K562 (cell line): ENCODE data around the gene HTR3C. TPM values are rescaled to one million over a fixed set of nuclear protein-coding genes. Genes with fewer than 3 reads are reported as not detected.

Source experiments
- ARNT ChIP-seq, 2 experiments: fragments of 450-650 bp; IDR thresholded peaks; 2 replicates each; pipeline ENCODE4 v1.6.1; 2016; ENCODE audit warnings: mild to moderate bottlenecking in 1 of 2
- CAMTA2 ChIP-seq: fragments of 250-450 bp; sonication (Bioruptor Pico); conservative IDR thresholded peaks from 2 replicates; pipeline ENCODE4 v1.5.1; 2022
- CREM ChIP-seq: IDR thresholded peaks from 2 replicates; pipeline ENCODE4 v1.6.1; 2014; ENCODE audit warnings: antibody characterized with exemption, low read depth
- HMG20A ChIP-seq: fragments of 450-650 bp; formaldehyde crosslinking; conservative IDR thresholded peaks from 2 replicates; pipeline ENCODE4 v1.4.0; 2020; ENCODE audit warnings: mild to moderate bottlenecking, mixed read lengths
- KLF13 ChIP-seq: fragments of 450-650 bp; IDR thresholded peaks from 2 replicates; pipeline ENCODE4 v1.6.1; 2016; ENCODE audit warnings: missing genetic modification characterization, low read depth, mild to moderate bottlenecking, missing compliant biosample characterization, moderate library complexity, borderline replicate concordance
- PATZ1 ChIP-seq: fragments of 250-450 bp; sonication (Bioruptor Pico); IDR thresholded peaks from 2 replicates; pipeline ENCODE4 v1.5.0; 2020; ENCODE audit warnings: mild to moderate bottlenecking, borderline replicate concordance
- PBX2 ChIP-seq, 2 experiments: IDR thresholded peaks in 1 of 2; conservative IDR thresholded peaks in 1 of 2; 2 replicates each; pipeline ENCODE4 v1.6.1; 2016; ENCODE audit warnings: low read depth in 2 of 2, mild to moderate bottlenecking in 1 of 2, missing compliant biosample characterization in 1 of 2, missing genetic modification characterization in 1 of 2, moderate library complexity in 1 of 2
- PURB ChIP-seq: sonication (generic); formaldehyde crosslinking; IDR thresholded peaks from 2 replicates; pipeline ENCODE4 v1.9.0; 2021; ENCODE audit warnings: low read depth, mild to moderate bottlenecking, missing genetic modification reagents
- RBM22 ChIP-seq: fragments of 200-400 bp; formaldehyde crosslinking; IDR thresholded peaks from 2 replicates; pipeline ENCODE4 v1.6.1; 2018; ENCODE audit warnings: low read length, low read depth; ENCODE audit not compliant: poor library complexity, severe bottlenecking
- REST ChIP-seq, 2 experiments: fragments of 450-650 bp; formaldehyde crosslinking in 1 of 2; IDR thresholded peaks; 2 replicates each; pipeline versions ENCODE4 v1.4.0 to v1.6.1; 2014 to 2020; ENCODE audit warnings: mild to moderate bottlenecking in 2 of 2, borderline replicate concordance in 1 of 2, low read depth in 1 of 2
- SMARCA4 ChIP-seq: fragments of 450-650 bp; IDR thresholded peaks from 2 replicates; pipeline ENCODE4 v1.6.1; 2016
- SMARCB1 ChIP-seq: IDR thresholded peaks from 2 replicates; pipeline ENCODE4 v1.6.1; 2011; ENCODE audit warnings: improper control_type of control experiment, low read depth; ENCODE audit not compliant: insufficient read length
- TAL1 ChIP-seq: fragments of 450-650 bp; IDR thresholded peaks from 2 replicates; pipeline ENCODE4 v1.6.1; 2016; ENCODE audit warnings: mild to moderate bottlenecking
- ZNF668 ChIP-seq: fragments of 250-450 bp; sonication (Bioruptor Pico); IDR thresholded peaks from 2 replicates; pipeline ENCODE4 v1.8.0; 2022; ENCODE audit warnings: mild to moderate bottlenecking, inconsistent platforms
- polyA plus RNA-seq, 8 experiments: library from polyadenylated mRNA; depleted of rRNA in 4 of 8; stranded (reverse) in 5 of 8; unstranded in 3 of 8; fragments of >200 nt; fragmentation: Nextera tagmentation in 2 of 8; fragmentation: Illumina TruSeq in 1 of 8; extraction: Ambion mirVana in 2 of 8; extraction: Trizol in 1 of 8; gene quantifications; 2 replicates each; pipeline versions ENCODE4 v1.2.1 to v1.2.3, GENCODE V29; 2011 to 2014; ENCODE audit warnings: inconsistent platforms in 1 of 8, missing spikeins in 1 of 8
- total RNA-seq, 7 experiments: library from RNA; depleted of rRNA in 6 of 7; stranded (reverse); fragments of >200 nt in 6 of 7; fragmentation: Illumina TruSeq in 2 of 7; extraction: Trizol in 2 of 7; gene quantifications; 2 replicates each; pipeline versions ENCODE4 v1.2.1 to v1.2.3, GENCODE V29; 2011 to 2021; ENCODE audit warnings: low replicate concordance in 1 of 7

The HTR3C gene
- total and polyA plus RNA-seq, 9 of the 15 experiments (the other 6 are each of a cell fraction or from before 2014, with no cell fraction given), result 0.04 to 0.06 TPM; not detected in 7

DNA sequence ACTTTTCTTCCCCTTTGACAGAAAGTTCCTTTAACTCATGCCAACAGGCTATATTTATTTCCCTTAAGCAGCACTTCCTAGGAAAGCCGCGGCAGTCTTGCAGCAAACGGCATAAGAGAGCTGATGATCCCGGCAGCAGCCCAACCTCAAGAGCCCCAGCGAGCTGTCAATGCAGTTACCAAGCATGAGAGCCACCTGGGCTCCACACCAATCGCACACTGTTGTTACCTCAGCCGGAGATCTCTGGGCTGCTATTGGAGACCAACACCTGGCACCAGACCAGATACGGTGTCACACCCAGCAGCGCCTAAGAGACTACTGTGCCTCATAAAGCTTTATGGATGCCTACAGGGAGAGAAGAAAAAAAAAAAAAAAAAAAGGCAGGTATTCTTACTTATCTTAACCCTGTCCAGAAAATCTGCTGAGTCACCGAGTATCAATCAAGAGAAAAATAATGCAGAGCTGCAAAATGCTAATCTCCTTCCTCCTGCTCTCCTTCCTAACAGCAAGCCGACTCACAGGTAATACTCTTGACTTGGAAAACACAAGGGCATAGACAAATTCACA, 46.8 kb upstream of the HTR3C start (continued):
- TF ChIP-seq KLF13 (no peak), RBM22 (no peak), REST (IDR thresholded peaks at IDR 0.05; ENCODE audit: borderline replicate concordance) (no peak), REST (CRISPR knock-in tag; IDR thresholded peaks at IDR 0.05; ENCODE audit: low read depth) (no peak), SMARCB1 (no peak), HMG20A (CRISPR knock-in tag) (no peak), CREM (0 out of 2 replicates have a peak, but pooled peaks have one; percentile 4), ARNT (IDR thresholded peaks at IDR 0.05) (peak in 1 of 2 experiments; percentile 69; a peak in 1 of 4 replicates), PURB (no peak), TAL1 (peak; percentile 38; the same call in 1 of the 2 replicates), PBX2 (CRISPR knock-in tag; IDR thresholded peaks at IDR 0.05; ENCODE audit: low read depth) (no peak), PBX2 (tag; conservative IDR thresholded peaks at IDR 0.05; ENCODE audit: low read depth) (peak; percentile 69), PATZ1 (no peak), SMARCA4 (peak; percentile 91), ZNF668 (CRISPR knock-in tag) (no peak), CAMTA2 (CRISPR knock-in tag) (no peak)
